IMR-90 (cell line): Measurements from ENCODE around the gene NQO2. TPM values are rescaled to one million over a fixed set of nuclear protein-coding genes. Genes with fewer than 3 reads are reported as not detected.
A peak's percentile ranks its signal among the peaks of the same experiment; 100 is the strongest.

Source experiments
- CTCF ChIP-seq: conservative IDR thresholded peaks from 2 replicates; pipeline ENCODE4 v1.5.1; 2012; ENCODE audit warnings: mild to moderate bottlenecking, low read depth, low read length, improper control_type of control experiment
- RFX5 ChIP-seq: IDR thresholded peaks from 2 replicates; pipeline ENCODE4 v1.8.0; 2012; ENCODE audit warnings: low read depth, mild to moderate bottlenecking, low read length, moderate library complexity
- microRNA-seq, 2 experiments: library from miRNA; stranded (forward) in 1 of 2; unstranded in 1 of 2; fragments of 10-50 nt in 1 of 2; fragments of <30 nt in 1 of 2; gene quantifications in 1 of 2; microRNA quantifications in 1 of 2; one replicate each; pipeline versions ENCODE3 to v1.1.0; 2013 to 2020; ENCODE audit not compliant: insufficient read depth in 1 of 2, insufficient read length in 1 of 2, unreplicated experiment in 1 of 2
- polyA plus RNA-seq, 3 experiments: library from polyadenylated mRNA; depleted of rRNA; stranded (reverse); fragments of >200 nt; gene quantifications; 2 replicates each; pipeline ENCODE4 v1.2.3, GENCODE V29; 2012; ENCODE audit warnings: low replicate concordance in 1 of 3
- small RNA-seq, 5 experiments: library from RNA; depleted of rRNA; stranded (forward); fragments of <200 nt; gene quantifications; one replicate each; pipeline ENCODE3, GENCODE V24; 2012
- total RNA-seq: library from RNA; depleted of rRNA; stranded (reverse); fragments of >200 nt; gene quantifications from 2 replicates; pipeline ENCODE4 v1.2.3, GENCODE V29; 2012; rRNA removed

The NQO2 gene
- total and polyA plus RNA-seq, 2 of the 4 experiments (the other 2 are of a cell fraction): 42.5 to 72.1 TPM

- TF ChIP-seq CTCF (peak; percentile 48), RFX5 (no peak)
Observed at GRCh38 chr6:3068329-3069214, 68.9 kb downstream of the NQO2 start, which contains the start of gene RIPK1 (continued).

Small RNA genes within 50 kb of the gene (microRNA-seq; reads per million reads assigned to microRNA genes)
- not detected for gene AL133351.4 (ENCODE audit: insufficient read depth, insufficient read length)

Small RNA genes within 50 kb of the gene (small RNA-seq; reads per million reads assigned to genes)
- 0 reads per million in 5 experiments for gene AL133351.4

Other genes with a start within 250 kb of the NQO2 start
- under 0.01 TPM in 2 replicates for gene MYLK4, start 249.0 kb upstream of the NQO2 start, total RNA-seq
- 0.07 TPM in 2 replicates for gene MYLK4, start 249.0 kb upstream of the NQO2 start, polyA plus RNA-seq (2012; rRNA removed)
- 37.2 and 47.1 TPM in 2 replicates for gene WRNIP1, start 234.5 kb upstream of the NQO2 start, total RNA-seq
- 42.6 and 43.7 TPM in 2 replicates for gene WRNIP1, start 234.5 kb upstream of the NQO2 start, polyA plus RNA-seq (2012; rRNA removed)
- 6.1 TPM in 2 replicates for gene SERPINB1, start 158.0 kb upstream of the NQO2 start, total RNA-seq
- gene SERPINB1, start 158.0 kb upstream of the NQO2 start, polyA plus RNA-seq (2012; rRNA removed): 7.0 and 9.1 TPM in 2 replicates
- 2.3 and 2.5 TPM in 2 replicates for gene SERPINB9, start 96.6 kb upstream of the NQO2 start, total RNA-seq
- 2.2 and 2.3 TPM in 2 replicates for gene SERPINB9, start 96.6 kb upstream of the NQO2 start, polyA plus RNA-seq (2012; rRNA removed)
- gene SERPINB6, start 28.3 kb upstream of the NQO2 start, total RNA-seq: 37.1 and 60.3 TPM in 2 replicates
- 78.7 and 91.1 TPM in 2 replicates for gene SERPINB6, start 28.3 kb upstream of the NQO2 start, polyA plus RNA-seq (2012; rRNA removed)
- gene RIPK1, start 68.6 kb downstream of the NQO2 start, total RNA-seq: 25.6 and 28.6 TPM in 2 replicates
- gene RIPK1, start 68.6 kb downstream of the NQO2 start, polyA plus RNA-seq (2012; rRNA removed): 11.9 and 12.6 TPM in 2 replicates
- gene BPHL, start 118.8 kb downstream of the NQO2 start, total RNA-seq: 15.8 and 16.3 TPM in 2 replicates
- 13.8 and 14.7 TPM in 2 replicates for gene BPHL, start 118.8 kb downstream of the NQO2 start, polyA plus RNA-seq (2012; rRNA removed)
- gene TUBB2A, start 157.7 kb downstream of the NQO2 start, total RNA-seq: 164 and 182 TPM in 2 replicates
- gene TUBB2A, start 157.7 kb downstream of the NQO2 start, polyA plus RNA-seq (2012; rRNA removed): 264 and 300 TPM in 2 replicates
- 13.3 and 13.6 TPM in 2 replicates for gene TUBB2B, start 227.8 kb downstream of the NQO2 start, total RNA-seq
- 19.0 and 21.1 TPM in 2 replicates for gene TUBB2B, start 227.8 kb downstream of the NQO2 start, polyA plus RNA-seq (2012; rRNA removed)